ENCODE results near the gene HMX1. TPM values are rescaled to one million over a fixed set of nuclear protein-coding genes. Genes with fewer than 3 reads are reported as not detected.

Gene HMX1
- total RNA-seq, 1 experiment from 2014 or later: not detected

GRCh38 chr4:8849266-8850073, 22.2 kb downstream of the HMX1 start:
- Mint-ChIP-seq H3K4me3 (ENCODE audit: unreplicated experiment) (no peak overlapping the region), H3K27ac (ENCODE audit: low read depth, unreplicated experiment) (no peak overlapping the region), H3K9me3 (ENCODE audit: unreplicated experiment) (no peaks in the 10 kb centered on the region), H3K4me1 (ENCODE audit: insufficient read depth, unreplicated experiment) (no peaks in the 10 kb centered on the region), H3K36me3 (ENCODE audit: insufficient read depth, unreplicated experiment) (peaks cover 6% of the 10 kb centered on the region), H3K27me3 (ENCODE audit: insufficient read depth, unreplicated experiment) (no peaks in the 10 kb centered on the region)
- no TSS peak for BruUV-seq (replicated peaks)
- ChIA-PET POLR2A (no interaction called here), CTCF (interaction anchor here (0.7 kb wide), 1 partner anchor 242 kb away, joined by 3 read pairs; no protein-coding TSS in a partner anchor)
- no peak for DNase-seq (ENCODE audit: unreplicated experiment)
- no peak for TF ChIP-seq CTCF (IDR thresholded peaks at IDR 0.05; ENCODE audit: unreplicated experiment)
- intact Hi-C loops (cut with micrococcal nuclease): no loop called here

GRCh38 chr4:8848507-8849265, 23.0 kb downstream of the HMX1 start:
- peaks cover 6% of the 10 kb centered on the region for H3K36me3 Mint-ChIP-seq (ENCODE audit: insufficient read depth, unreplicated experiment)
- H3K9me3 Mint-ChIP-seq (ENCODE audit: unreplicated experiment): no peaks in the 10 kb centered on the region
- intact Hi-C loops (cut with micrococcal nuclease): no loop called here
- no peak for DNase-seq (ENCODE audit: unreplicated experiment)
- H3K4me1 Mint-ChIP-seq (ENCODE audit: insufficient read depth, unreplicated experiment): no peaks in the 10 kb centered on the region
- ChIA-PET CTCF (interaction anchor here (1.1 kb wide), 1 partner anchor 38 kb away, joined by 3 read pairs; no protein-coding TSS in a partner anchor), POLR2A (no interaction called here)
- no peak overlapping the region for H3K27ac Mint-ChIP-seq (ENCODE audit: low read depth, unreplicated experiment)
- H3K4me3 Mint-ChIP-seq (ENCODE audit: unreplicated experiment): no peak overlapping the region
- H3K27me3 Mint-ChIP-seq (ENCODE audit: insufficient read depth, unreplicated experiment): no peaks in the 10 kb centered on the region
- no TSS peak for BruUV-seq (replicated peaks)
- no peak for TF ChIP-seq CTCF (IDR thresholded peaks at IDR 0.05; ENCODE audit: unreplicated experiment)

- Mint-ChIP-seq H3K4me1 (ENCODE audit: insufficient read depth, unreplicated experiment) (no peaks in the 10 kb centered on the region), H3K36me3 (ENCODE audit: insufficient read depth, unreplicated experiment) (peaks cover 6% of the 10 kb centered on the region), H3K27ac (ENCODE audit: low read depth, unreplicated experiment) (no peak overlapping the region), H3K9me3 (ENCODE audit: unreplicated experiment) (no peaks in the 10 kb centered on the region), H3K27me3 (ENCODE audit: insufficient read depth, unreplicated experiment) (no peaks in the 10 kb centered on the region), H3K4me3 (ENCODE audit: unreplicated experiment) (no peak overlapping the region)
- intact Hi-C loops (cut with micrococcal nuclease): no loop called here
- DNase-seq (ENCODE audit: unreplicated experiment): no peak
- no peak for TF ChIP-seq CTCF (IDR thresholded peaks at IDR 0.05; ENCODE audit: unreplicated experiment)
- ChIA-PET CTCF (interaction anchor here (1.1 kb wide), 1 partner anchor 39 kb away, joined by 3 read pairs; no protein-coding TSS in a partner anchor), POLR2A (interaction anchor here (0.6 kb wide), 1 partner anchor 22 kb away, joined by 3 read pairs; no protein-coding TSS in a partner anchor)
- BruUV-seq (replicated peaks): no TSS peak
Measured at GRCh38 chr4:8847764-8848163, 23.9 kb downstream of the HMX1 start.

GRCh38 chr4:8847331-8847730, 24.3 kb downstream of the HMX1 start:
- H3K27me3 Mint-ChIP-seq (ENCODE audit: insufficient read depth, unreplicated experiment): no peaks in the 10 kb centered on the region
- H3K9me3 Mint-ChIP-seq (ENCODE audit: unreplicated experiment): no peaks in the 10 kb centered on the region
- no peak overlapping the region for H3K4me3 Mint-ChIP-seq (ENCODE audit: unreplicated experiment)
- TF ChIP-seq CTCF (IDR thresholded peaks at IDR 0.05; ENCODE audit: unreplicated experiment): no peak
- DNase-seq (ENCODE audit: unreplicated experiment): no peak
- H3K36me3 Mint-ChIP-seq (ENCODE audit: insufficient read depth, unreplicated experiment): peaks cover 6% of the 10 kb centered on the region
- BruUV-seq (replicated peaks): no TSS peak
- CTCF ChIA-PET: interaction anchor here (0.7 to 1.1 kb wide), 4 partner anchors 9 to 240 kb away, joined by 3 to 4 read pairs (median 3); no protein-coding TSS in a partner anchor
- intact Hi-C loops (cut with micrococcal nuclease): no loop called here
- H3K4me1 Mint-ChIP-seq (ENCODE audit: insufficient read depth, unreplicated experiment): no peaks in the 10 kb centered on the region
- POLR2A ChIA-PET: interaction anchor here (0.6 kb wide), 1 partner anchor 22 kb away, joined by 3 read pairs; no protein-coding TSS in a partner anchor
- no peak overlapping the region for H3K27ac Mint-ChIP-seq (ENCODE audit: low read depth, unreplicated experiment)
